ENCODE measurements around the gene VPS25. TPM values are rescaled to one million over a fixed set of nuclear protein-coding genes. Genes with fewer than 3 reads are reported as not detected.

Gene VPS25
- total RNA-seq, 4 donors from 2014 or later: 36.8 to 70.7 (median 51.7) TPM

GRCh38 chr17:42748908-42749798 lies 24.1 kb upstream of the VPS25 start:
- intact Hi-C loops (cut with DNase I; ENCODE audit: low total_unique reads): no loop called here
- no peaks in the 10 kb centered on the region for H3K27me3 ChIP-seq
- H3K4me3 ChIP-seq: no peak overlapping the region
- H3K9me3 ChIP-seq: no peaks in the 10 kb centered on the region
- TF ChIP-seq POLR2A (IDR thresholded peaks at IDR 0.05): no peak
- TF ChIP-seq, protein P1, sequence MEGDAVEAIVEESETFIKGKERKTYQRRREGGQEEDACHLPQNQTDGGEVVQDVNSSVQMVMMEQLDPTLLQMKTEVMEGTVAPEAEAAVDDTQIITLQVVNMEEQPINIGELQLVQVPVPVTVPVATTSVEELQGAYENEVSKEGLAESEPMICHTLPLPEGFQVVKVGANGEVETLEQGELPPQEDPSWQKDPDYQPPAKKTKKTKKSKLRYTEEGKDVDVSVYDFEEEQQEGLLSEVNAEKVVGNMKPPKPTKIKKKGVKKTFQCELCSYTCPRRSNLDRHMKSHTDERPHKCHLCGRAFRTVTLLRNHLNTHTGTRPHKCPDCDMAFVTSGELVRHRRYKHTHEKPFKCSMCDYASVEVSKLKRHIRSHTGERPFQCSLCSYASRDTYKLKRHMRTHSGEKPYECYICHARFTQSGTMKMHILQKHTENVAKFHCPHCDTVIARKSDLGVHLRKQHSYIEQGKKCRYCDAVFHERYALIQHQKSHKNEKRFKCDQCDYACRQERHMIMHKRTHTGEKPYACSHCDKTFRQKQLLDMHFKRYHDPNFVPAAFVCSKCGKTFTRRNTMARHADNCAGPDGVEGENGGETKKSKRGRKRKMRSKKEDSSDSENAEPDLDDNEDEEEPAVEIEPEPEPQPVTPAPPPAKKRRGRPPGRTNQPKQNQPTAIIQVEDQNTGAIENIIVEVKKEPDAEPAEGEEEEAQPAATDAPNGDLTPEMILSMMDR (IDR thresholded peaks at IDR 0.05): no peak
- H3K36me3 ChIP-seq: no peaks in the 10 kb centered on the region
- H3K4me1 ChIP-seq: no peaks in the 10 kb centered on the region
- H3K27ac ChIP-seq: peak overlapping the region; percentile 24 to 45
- no peak for DNase-seq

DNA sequence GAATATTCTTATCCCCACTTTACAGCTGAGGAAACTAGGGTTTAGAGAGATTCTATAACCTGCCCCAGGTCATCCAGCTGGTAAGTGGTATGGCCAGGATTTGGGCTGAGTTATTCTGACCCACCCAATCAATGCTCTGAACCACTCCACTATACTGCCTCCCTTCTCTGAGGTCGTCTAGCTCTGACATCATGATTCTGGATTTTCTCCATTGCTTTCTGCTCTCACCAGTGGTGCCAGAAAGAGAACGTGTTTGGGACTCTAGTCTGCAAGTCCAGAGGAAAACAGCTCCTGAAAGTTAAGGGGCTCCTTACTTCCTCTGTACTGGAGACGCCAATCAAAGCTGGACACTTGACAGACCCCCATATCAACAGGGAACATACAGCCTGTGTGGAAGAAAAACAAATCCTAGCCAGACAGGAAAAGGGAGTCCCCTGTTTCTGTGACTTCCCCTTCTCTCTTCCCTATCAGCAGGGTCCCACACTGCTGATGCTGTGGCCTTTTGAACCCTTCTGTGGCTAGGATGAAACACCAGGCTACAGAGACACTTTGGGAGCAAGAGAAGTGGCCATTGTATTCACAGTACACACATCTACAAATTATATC lies 22.4 kb upstream of the VPS25 start:
- DNase-seq: no peak
- no peaks in the 10 kb centered on the region for H3K4me1 ChIP-seq
- H3K9me3 ChIP-seq: no peaks in the 10 kb centered on the region
- H3K4me3 ChIP-seq: no peak overlapping the region
- intact Hi-C loops (cut with DNase I; ENCODE audit: low total_unique reads): no loop called here
- no peaks in the 10 kb centered on the region for H3K36me3 ChIP-seq
- TF ChIP-seq, protein P1 (IDR thresholded peaks at IDR 0.05): no peak
- TF ChIP-seq POLR2A (IDR thresholded peaks at IDR 0.05): no peak
- no peak overlapping the region for H3K27ac ChIP-seq
- no peaks in the 10 kb centered on the region for H3K27me3 ChIP-seq

GRCh38 chr17:42751628-42752027 lies 21.6 kb upstream of the VPS25 start:
- DNase-seq: no peak
- intact Hi-C loops (cut with DNase I; ENCODE audit: low total_unique reads): no loop called here
- Histone ChIP-seq H3K36me3 (no peaks in the 10 kb centered on the region), H3K27me3 (no peaks in the 10 kb centered on the region), H3K9me3 (no peaks in the 10 kb centered on the region), H3K27ac (no peak overlapping the region), H3K4me3 (no peak overlapping the region), H3K4me1 (no peaks in the 10 kb centered on the region)
- TF ChIP-seq, protein P1 (IDR thresholded peaks at IDR 0.05): no peak
- no peak for TF ChIP-seq POLR2A (IDR thresholded peaks at IDR 0.05)

GRCh38 chr17:42754782-42755181 lies 18.5 kb upstream of the VPS25 start:
- Histone ChIP-seq H3K36me3 (no peaks in the 10 kb centered on the region), H3K27me3 (no peaks in the 10 kb centered on the region), H3K9me3 (no peaks in the 10 kb centered on the region), H3K4me3 (no peak overlapping the region), H3K4me1 (no peaks in the 10 kb centered on the region), H3K27ac (no peak overlapping the region)
- DNase-seq: peak in 1 of 2 donors; percentile 33
- no peak for TF ChIP-seq POLR2A (IDR thresholded peaks at IDR 0.05)
- TF ChIP-seq, protein P1 (IDR thresholded peaks at IDR 0.05): no peak
- intact Hi-C loops (cut with DNase I; ENCODE audit: low total_unique reads): no loop called here
